GM21619 (cell line): ENCODE measurements around the gene CAPS2.
A peak's percentile ranks its signal among the peaks of the same experiment; 100 is the strongest.
"Not testable (repeated sequence)": the region's sequence is repeated elsewhere in the genome, so short reads cannot be mapped to it uniquely, and the experiment has no call there.

ENCODE experiments used
- ATAC-seq: cut with Tn5 transposase; IDR thresholded peaks from one replicate; pipeline ENCODE4 v1.9.1; 2021; ENCODE audit not compliant: unreplicated experiment

The CAPS2 gene

GRCh38 chr12:75329918-75330826, at the start of gene CAPS2:
TSS of gene CAPS2 (minus strand) at chr12:75330324. CDS start at chr12:75326498, 3,826 bp downstream.
- peak; percentile 82 for ATAC-seq

GRCh38 chr12:75378354-75378753, 48.2 kb upstream of the CAPS2 start:
- no peak for ATAC-seq

- no peak for ATAC-seq
These were observed 44.8 kb upstream of the CAPS2 start for GRCh38 chr12:75374971-75375370.

- peak; percentile 89 for ATAC-seq
These were observed 36.5 kb upstream of the CAPS2 start for GRCh38 chr12:75366629-75367028.

GRCh38 chr12:75364919-75365318, 34.8 kb upstream of the CAPS2 start:
- no peak for ATAC-seq

GRCh38 chr12:75361408-75361807, 31.3 kb upstream of the CAPS2 start:
- no peak for ATAC-seq

- no peak for ATAC-seq
These were observed 30.8 kb upstream of the CAPS2 start for GRCh38 chr12:75360920-75361319.

- no peak for ATAC-seq
These were observed 23.9 kb upstream of the CAPS2 start for GRCh38 chr12:75354011-75354410.

GRCh38 chr12:75350413-75350812, 20.3 kb upstream of the CAPS2 start:
- ATAC-seq = no peak

GRCh38 chr12:75349946-75350345, 19.8 kb upstream of the CAPS2 start:
- ATAC-seq = no peak

GRCh38 chr12:75346215-75346614, 16.1 kb upstream of the CAPS2 start:
- not testable (repeated sequence) for ATAC-seq

GRCh38 chr12:75345531-75345930, 15.4 kb upstream of the CAPS2 start:
- no peak for ATAC-seq

GRCh38 chr12:75341873-75342272, 11.7 kb upstream of the CAPS2 start:
- no peak for ATAC-seq

GRCh38 chr12:75337905-75338304, 7.8 kb upstream of the CAPS2 start:
- ATAC-seq = peak; percentile 52

GRCh38 chr12:75334384-75335030, 4.4 kb upstream of the CAPS2 start, which contains the start of gene GLIPR1L1:
TSS of gene GLIPR1L1 (plus strand) at chr12:75334670. CDS start at chr12:75334729, 59 bp downstream.
- ATAC-seq = peak; percentile 58

- no peak for ATAC-seq
These were observed 2.5 kb downstream of the CAPS2 start for GRCh38 chr12:75327642-75328041.

- no peak for ATAC-seq
These were observed 6.5 kb downstream of the CAPS2 start for GRCh38 chr12:75323663-75324062.

GRCh38 chr12:75322464-75322863, 7.7 kb downstream of the CAPS2 start:
- no peak for ATAC-seq

GRCh38 chr12:75317784-75318183, 12.3 kb downstream of the CAPS2 start:
- no peak for ATAC-seq

- no peak for ATAC-seq
These were observed 14.6 kb downstream of the CAPS2 start for GRCh38 chr12:75315518-75315917.

- no peak for ATAC-seq
These were observed 18.8 kb downstream of the CAPS2 start for GRCh38 chr12:75311369-75311768.

GRCh38 chr12:75308279-75308678, 21.8 kb downstream of the CAPS2 start:
- no peak for ATAC-seq
